ENCODE measurements around the gene DENND1A.

GRCh38 chr9:123893831-123894460, 36.0 kb downstream of the DENND1A start:
- no peak for TF ChIP-seq POLR2AphosphoS5 (IDR thresholded peaks at IDR 0.05)
- TF ChIP-seq CTCF (IDR thresholded peaks at IDR 0.05): no peak
- no peak for TF ChIP-seq EP300 (IDR thresholded peaks at IDR 0.05)
